ENCODE results near the gene PRND.

PRND gene

GRCh38 chr20:4721719-4722118 is at the start of gene PRND:
Gene PRND, plus strand, starts transcription at chr20:4721909. Its CDS starts 2,643 bp downstream, at chr20:4724552.
- peaks cover 19% of the 10 kb centered on the region for H3K4me1 Mint-ChIP-seq
- DNase-seq (no peak), ATAC-seq (no peak)
- no peak within 1 kb of the TSS for H3K27ac Mint-ChIP-seq
- H3K9me3 Mint-ChIP-seq, result no peaks in the 10 kb centered on the region
- no peak within 1 kb of the TSS for H3K4me3 Mint-ChIP-seq
- no peaks in the 10 kb centered on the region for H3K27me3 Mint-ChIP-seq

GRCh38 chr20:4672948-4673347 is 48.8 kb upstream of the PRND start:
- DNase-seq (no peak), ATAC-seq (no peak)
- no peak overlapping the region for H3K4me3 Mint-ChIP-seq
- H3K27ac Mint-ChIP-seq, result no peak overlapping the region
- no peaks in the 10 kb centered on the region for H3K4me1 Mint-ChIP-seq
- no peaks in the 10 kb centered on the region for H3K27me3 Mint-ChIP-seq
- H3K9me3 Mint-ChIP-seq, result no peaks in the 10 kb centered on the region

- Mint-ChIP-seq H3K9me3 (no peaks in the 10 kb centered on the region), H3K4me3 (no peak overlapping the region), H3K27ac (no peak overlapping the region), H3K4me1 (no peaks in the 10 kb centered on the region), H3K27me3 (no peaks in the 10 kb centered on the region)
- DNase-seq (no peak), ATAC-seq (no peak)
Measured at GRCh38 chr20:4673371-4674001, 48.2 kb upstream of the PRND start.

- Mint-ChIP-seq H3K4me3 (no peak overlapping the region), H3K4me1 (no peaks in the 10 kb centered on the region), H3K27ac (no peak overlapping the region)
Measured at GRCh38 chr20:4674672-4675071, 47.0 kb upstream of the PRND start.

GRCh38 chr20:4677846-4678245 is 43.9 kb upstream of the PRND start:
- H3K27me3 Mint-ChIP-seq, result no peaks in the 10 kb centered on the region
- no peaks in the 10 kb centered on the region for H3K9me3 Mint-ChIP-seq
- H3K4me3 Mint-ChIP-seq, result no peak overlapping the region
- DNase-seq (no peak), ATAC-seq (no peak)
- peak overlapping the region in 1 of 2 donors; percentile 20 for H3K27ac Mint-ChIP-seq
- no peaks in the 10 kb centered on the region for H3K4me1 Mint-ChIP-seq

More at GRCh38 chr20:4674672-4675071, 47.0 kb upstream of the PRND start:
- no peaks in the 10 kb centered on the region for H3K9me3 Mint-ChIP-seq
- ATAC-seq, result no peak
- DNase-seq, result no peak
- H3K27me3 Mint-ChIP-seq, result no peaks in the 10 kb centered on the region

GRCh38 chr20:4681401-4681800 is 40.3 kb upstream of the PRND start:
- no peak for DNase-seq
- H3K27ac Mint-ChIP-seq, result no peak overlapping the region
- no peaks in the 10 kb centered on the region for H3K27me3 Mint-ChIP-seq
- no peak overlapping the region for H3K4me3 Mint-ChIP-seq
- H3K4me1 Mint-ChIP-seq, result peaks cover 33% of the 10 kb centered on the region
- ATAC-seq, result no peak
- H3K9me3 Mint-ChIP-seq, result no peaks in the 10 kb centered on the region

- Mint-ChIP-seq H3K27me3 (no peaks in the 10 kb centered on the region), H3K27ac (no peak overlapping the region), H3K4me3 (no peak overlapping the region), H3K9me3 (no peaks in the 10 kb centered on the region), H3K4me1 (peaks cover 33% of the 10 kb centered on the region)
- ATAC-seq (no peak), DNase-seq (no peak)
Measured at GRCh38 chr20:4681991-4682401, 39.7 kb upstream of the PRND start.

- Mint-ChIP-seq H3K27ac (no peak overlapping the region), H3K4me3 (no peak overlapping the region), H3K4me1 (peaks cover 39% of the 10 kb centered on the region), H3K27me3 (no peaks in the 10 kb centered on the region), H3K9me3 (no peaks in the 10 kb centered on the region)
- no peak for DNase-seq
- ATAC-seq, result no peak
Measured at GRCh38 chr20:4682682-4683081, 39.0 kb upstream of the PRND start.

GRCh38 chr20:4683261-4683660 is 38.4 kb upstream of the PRND start:
- ATAC-seq (no peak), DNase-seq (no peak)
- Mint-ChIP-seq H3K27ac (peak overlapping the region; percentile 30 to 93), H3K9me3 (no peaks in the 10 kb centered on the region), H3K27me3 (no peaks in the 10 kb centered on the region), H3K4me3 (no peak overlapping the region), H3K4me1 (peaks cover 45% of the 10 kb centered on the region)

GRCh38 chr20:4684837-4685413 is 36.8 kb upstream of the PRND start:
- ATAC-seq, result no peak
- Mint-ChIP-seq H3K4me3 (peak overlapping the region; percentile 86 to 95), H3K27ac (peak overlapping the region; percentile 100), H3K27me3 (no peaks in the 10 kb centered on the region), H3K9me3 (no peaks in the 10 kb centered on the region), H3K4me1 (peaks cover 61% of the 10 kb centered on the region)
- peak; percentile 17 to 22 for DNase-seq

- DNase-seq (no peak), ATAC-seq (no peak)
- H3K4me1 Mint-ChIP-seq, result peaks cover 71% of the 10 kb centered on the region
- peak overlapping the region; percentile 100 for H3K27ac Mint-ChIP-seq
- peak overlapping the region; percentile 86 to 95 for H3K4me3 Mint-ChIP-seq
- H3K27me3 Mint-ChIP-seq, result no peaks in the 10 kb centered on the region
- H3K9me3 Mint-ChIP-seq, result no peaks in the 10 kb centered on the region
Measured at GRCh38 chr20:4685923-4686221, 35.8 kb upstream of the PRND start.

- Mint-ChIP-seq H3K27me3 (no peaks in the 10 kb centered on the region), H3K9me3 (no peaks in the 10 kb centered on the region), H3K27ac (peak overlapping the region in 1 of 2 donors; percentile 96), H3K4me1 (peaks cover 82% of the 10 kb centered on the region), H3K4me3 (peak overlapping the region; percentile 51 to 73)
- ATAC-seq (no peak), DNase-seq (no peak)
Measured at GRCh38 chr20:4688305-4688704, 33.4 kb upstream of the PRND start.

GRCh38 chr20:4689220-4689619 is 32.5 kb upstream of the PRND start:
- ATAC-seq (no peak), DNase-seq (peak in 1 of 2 donors; percentile 20)
- Mint-ChIP-seq H3K4me1 (peaks cover 76% of the 10 kb centered on the region), H3K27ac (peak overlapping the region; percentile 92 to 95), H3K27me3 (no peaks in the 10 kb centered on the region), H3K9me3 (no peaks in the 10 kb centered on the region), H3K4me3 (peak overlapping the region; percentile 49 to 73)

GRCh38 chr20:4691753-4692152 is 30.0 kb upstream of the PRND start:
- H3K27ac Mint-ChIP-seq, result no peak overlapping the region
- H3K27me3 Mint-ChIP-seq, result no peaks in the 10 kb centered on the region
- no peaks in the 10 kb centered on the region for H3K9me3 Mint-ChIP-seq
- DNase-seq (no peak), ATAC-seq (no peak)
- H3K4me1 Mint-ChIP-seq, result peaks cover 62% of the 10 kb centered on the region
- no peak overlapping the region for H3K4me3 Mint-ChIP-seq

- H3K4me3 Mint-ChIP-seq, result no peak overlapping the region
- H3K4me1 Mint-ChIP-seq, result peaks cover 50% of the 10 kb centered on the region
- DNase-seq, result no peak
- no peak overlapping the region for H3K27ac Mint-ChIP-seq
- H3K27me3 Mint-ChIP-seq, result no peaks in the 10 kb centered on the region
- no peak for ATAC-seq
- H3K9me3 Mint-ChIP-seq, result no peaks in the 10 kb centered on the region
Measured at GRCh38 chr20:4694076-4694475, 27.6 kb upstream of the PRND start.

- DNase-seq, result no peak
- no peaks in the 10 kb centered on the region for H3K27me3 Mint-ChIP-seq
- ATAC-seq, result no peak
- H3K4me3 Mint-ChIP-seq, result no peak overlapping the region
- H3K9me3 Mint-ChIP-seq, result no peaks in the 10 kb centered on the region
- peak overlapping the region in 1 of 2 donors; percentile 6 for H3K27ac Mint-ChIP-seq
- peaks cover 24% of the 10 kb centered on the region for H3K4me1 Mint-ChIP-seq
Measured at GRCh38 chr20:4697189-4697830, 24.4 kb upstream of the PRND start.

All from stimulated activated naive CD8-positive, alpha-beta T cell treated with anti-CD3 and anti-CD28 coated beads, Interleukin-15, amount 100 ng/mL, for 72 hours (primary cell).